HepG2 (cell line): ENCODE results near the gene GNAS. TPM values are rescaled to one million over a fixed set of nuclear protein-coding genes. Genes with fewer than 3 reads are reported as not detected.

Experiments used
- ARNT2 ChIP-seq: sonication (generic); formaldehyde crosslinking; IDR thresholded peaks from 2 replicates; pipeline ENCODE4 v1.8.0; 2022; ENCODE audit warnings: mild to moderate bottlenecking, low read depth, missing genetic modification reagents, moderate library complexity
- DDIT3 ChIP-seq: sonication (generic); formaldehyde crosslinking; IDR thresholded peaks from 2 replicates; pipeline ENCODE4 v1.4.0; 2020; ENCODE audit warnings: mild to moderate bottlenecking, missing genetic modification reagents
- DNMT1 ChIP-seq: sonication (generic); formaldehyde crosslinking; IDR thresholded peaks from 2 replicates; pipeline ENCODE4 v1.5.1; 2020; ENCODE audit warnings: mild to moderate bottlenecking, missing genetic modification reagents
- EZH2 ChIP-seq: conservative IDR thresholded peaks from 2 replicates; pipeline ENCODE4 v1.6.1; 2012; ENCODE audit warnings: mild to moderate bottlenecking, low read depth, low read length, moderate library complexity
- FOXJ3 ChIP-seq: sonication (generic); formaldehyde crosslinking; IDR thresholded peaks from 2 replicates; pipeline ENCODE4 v1.4.0; 2020; ENCODE audit warnings: missing genetic modification reagents, mild to moderate bottlenecking, borderline replicate concordance
- KLF15 ChIP-seq: sonication (generic); formaldehyde crosslinking; IDR thresholded peaks from 2 replicates; pipeline ENCODE4 v1.8.1; 2023; ENCODE audit warnings: borderline replicate concordance, mild to moderate bottlenecking, inconsistent platforms, missing genetic modification reagents, mixed read lengths
- LRRFIP1 ChIP-seq: sonication (generic); formaldehyde crosslinking; conservative IDR thresholded peaks from 2 replicates; pipeline ENCODE4 v1.4.0; 2020; ENCODE audit warnings: missing genetic modification reagents
- SAP130 ChIP-seq: IDR thresholded peaks from 2 replicates; pipeline ENCODE4 v1.6.1; 2016; ENCODE audit warnings: low read depth
- TIGD3 ChIP-seq: sonication (generic); formaldehyde crosslinking; IDR thresholded peaks from 2 replicates; pipeline ENCODE4 v1.5.1; 2020; ENCODE audit warnings: mild to moderate bottlenecking, missing genetic modification reagents, borderline replicate concordance
- TRIM22 ChIP-seq: fragments of 450-650 bp; IDR thresholded peaks from 2 replicates; pipeline ENCODE4 v1.6.1; 2017
- ZNF205 ChIP-seq: IDR thresholded peaks from 2 replicates; pipeline ENCODE4 v1.6.1; 2018; ENCODE audit warnings: missing biosample characterization, missing genetic modification reagents
- ZNF234 ChIP-seq: sonication (generic); formaldehyde crosslinking; conservative IDR thresholded peaks from 2 replicates; pipeline ENCODE4 v1.5.1; 2020; ENCODE audit warnings: mild to moderate bottlenecking, missing genetic modification reagents
- ZNF253 ChIP-seq: sonication (generic); formaldehyde crosslinking; IDR thresholded peaks from 2 replicates; pipeline ENCODE4 v1.8.0; 2022; ENCODE audit warnings: mild to moderate bottlenecking, missing genetic modification reagents, borderline replicate concordance
- ZNF362 ChIP-seq: sonication (generic); formaldehyde crosslinking; IDR thresholded peaks from 2 replicates; pipeline ENCODE4 v1.4.0; 2020; ENCODE audit warnings: missing genetic modification reagents, mild to moderate bottlenecking, borderline replicate concordance
- ZNF563 ChIP-seq: sonication (generic); formaldehyde crosslinking; IDR thresholded peaks from 2 replicates; pipeline ENCODE4 v1.8.0; 2022; ENCODE audit warnings: mild to moderate bottlenecking, moderate library complexity, missing genetic modification reagents
- ZNF580 ChIP-seq: IDR thresholded peaks from 2 replicates; pipeline ENCODE4 v1.6.1; 2016; ENCODE audit warnings: low read depth, borderline replicate concordance
- ZNF710 ChIP-seq: sonication (generic); formaldehyde crosslinking; IDR thresholded peaks from 2 replicates; pipeline ENCODE4 v1.5.0; 2020; ENCODE audit warnings: mild to moderate bottlenecking, missing genetic modification reagents, borderline replicate concordance
- ZSCAN5A ChIP-seq: sonication (generic); formaldehyde crosslinking; IDR thresholded peaks from 2 replicates; pipeline ENCODE4 v1.8.0; 2022; ENCODE audit warnings: mild to moderate bottlenecking, missing genetic modification reagents, borderline replicate concordance
- polyA plus RNA-seq, 8 experiments: library from polyadenylated mRNA; depleted of rRNA in 3 of 8; stranded (reverse) in 7 of 8; unstranded in 1 of 8; fragments of >200 nt; fragmentation: Illumina TruSeq in 4 of 8; extraction: Trizol in 4 of 8; gene quantifications; 2 replicates each; pipeline versions ENCODE4 v1.2.1 to v1.2.3, GENCODE V29; 2011 to 2016; ENCODE audit warnings: low read depth in 4 of 8, missing spikeins in 1 of 8, mixed read lengths in 1 of 8; ENCODE audit not compliant: insufficient read depth in 1 of 8
- total RNA-seq, 5 experiments: library from RNA; depleted of rRNA; stranded (reverse); fragments of >200 nt; fragmentation: Illumina TruSeq; extraction: Trizol; gene quantifications; 2 replicates each; pipeline ENCODE4 v1.2.3, GENCODE V29; 2016; ENCODE audit warnings: low read depth in 1 of 5

GNAS gene
- total and polyA plus RNA-seq, 2 of the 13 experiments (the other 11 are each of a cell fraction or from before 2014, with no cell fraction given), result 407 to 1,008 TPM

GRCh38 chr20:58870293-58871014 is 17.9 kb downstream of the GNAS start (continued):
- TF ChIP-seq EZH2 (no peak), ZNF253 (no peak), DNMT1 (CRISPR knock-in tag) (no peak), TIGD3 (no peak), ARNT2 (CRISPR knock-in tag) (no peak), TRIM22 (no peak), ZNF362 (CRISPR knock-in tag) (no peak), LRRFIP1 (CRISPR knock-in tag) (no peak), ZSCAN5A (CRISPR knock-in tag) (no peak), ZNF710 (CRISPR knock-in tag) (no peak), SAP130 (CRISPR knock-in tag) (no peak), ZNF205 (CRISPR knock-in tag) (no peak), KLF15 (CRISPR knock-in tag) (no peak), ZNF234 (CRISPR knock-in tag) (no peak), ZNF580 (CRISPR knock-in tag) (0 out of 2 replicates have a peak, but pooled peaks have one; percentile 34), ZNF563 (CRISPR knock-in tag) (no peak), DDIT3 (CRISPR knock-in tag) (no peak), FOXJ3 (no peak)
